Hypothalamus (tissue), 51 donors: ENCODE data around the gene ZNF586.
A peak's percentile ranks its signal among the peaks of the same experiment; 100 is the strongest.
"Not testable (repeated sequence)": the region's sequence is repeated elsewhere in the genome, so short reads cannot be mapped to it uniquely, and the experiment has no call there.

ENCODE experiments used
- DNase-seq, 51 donors: peaks; one replicate each; lab custom pipeline; 2025; lab: John Stamatoyannopoulos, UW

Gene ZNF586

DNA sequence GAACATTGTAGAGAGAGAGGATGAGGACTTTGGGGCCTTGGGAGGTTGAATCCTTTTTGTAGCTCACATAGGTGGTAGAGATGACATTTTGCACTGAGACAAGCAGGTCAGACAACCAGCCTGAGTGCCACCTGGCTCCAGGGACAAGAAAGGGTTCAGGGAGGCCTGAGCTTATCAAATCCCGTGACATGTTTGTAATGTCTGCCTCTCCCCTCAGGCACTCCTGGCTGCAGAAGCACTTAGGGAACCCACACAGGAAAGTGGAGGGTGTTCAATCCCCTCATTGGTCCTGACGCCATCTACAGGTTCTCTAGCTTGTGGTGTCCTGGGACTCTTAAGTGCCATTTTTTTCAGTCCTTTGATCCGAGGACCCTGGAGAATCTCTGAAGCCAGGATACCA is 51.6 kb downstream of the ZNF586 start:
- not testable (repeated sequence) for DNase-seq

DNA sequence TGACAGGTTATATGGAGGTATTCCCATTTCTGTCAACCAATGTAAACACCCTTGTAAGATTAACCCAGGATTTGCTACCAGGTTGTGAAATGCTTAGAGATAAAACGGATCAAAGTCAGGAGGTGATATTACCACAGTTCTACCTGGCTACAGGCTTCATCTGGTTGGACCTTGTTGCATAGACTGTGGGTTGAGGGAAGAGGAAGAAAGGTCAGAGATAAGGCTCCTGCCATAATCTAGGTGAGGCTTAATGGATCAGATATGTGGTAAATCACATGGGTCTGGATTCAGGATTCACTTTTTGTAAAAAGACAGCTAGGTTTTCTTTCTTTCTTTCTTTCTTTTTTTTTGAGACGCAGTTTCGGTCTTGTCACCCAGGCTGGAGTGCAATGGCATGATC is 52.0 kb downstream of the ZNF586 start:
- DNase-seq: not testable (repeated sequence)

DNA sequence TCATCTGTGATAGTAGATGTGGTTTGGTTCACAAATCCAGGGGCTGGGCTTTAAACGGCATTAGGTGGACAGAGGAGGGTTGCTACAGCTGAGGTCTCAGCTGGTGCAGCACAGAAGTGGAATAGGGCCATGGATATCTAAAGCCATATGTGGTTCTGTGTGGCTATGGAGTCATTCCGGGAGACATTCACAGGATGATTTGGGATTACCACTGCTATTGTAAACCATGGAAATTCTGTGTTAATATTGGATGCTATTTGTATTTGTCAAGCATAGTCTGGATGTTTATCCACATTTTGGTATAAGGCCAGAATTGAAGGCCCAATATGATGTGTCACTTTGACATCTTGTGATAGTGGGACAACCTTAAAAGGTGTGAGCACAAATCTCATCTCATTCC is 53.7 kb downstream of the ZNF586 start:
- not testable (repeated sequence) for DNase-seq

DNA sequence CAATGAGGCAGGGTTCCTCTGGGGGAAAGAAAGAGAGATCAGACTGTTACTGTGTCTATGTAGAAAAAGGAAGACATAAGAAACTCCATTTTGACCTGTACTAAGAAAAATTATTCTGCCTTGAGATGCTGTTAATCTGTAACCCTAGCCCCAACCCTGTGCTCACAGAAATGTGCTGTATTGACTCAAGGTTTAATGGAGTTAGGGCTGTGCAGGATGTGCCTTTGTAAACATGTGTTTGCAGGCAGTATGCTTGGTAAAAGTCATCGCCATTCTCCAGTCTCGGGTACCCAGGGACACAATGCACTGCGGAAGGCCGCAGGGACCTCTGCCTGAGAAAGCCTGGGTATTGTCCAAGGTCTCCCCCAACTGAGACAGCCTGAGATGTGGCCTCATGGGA is 54.1 kb downstream of the ZNF586 start:
- not testable (repeated sequence) for DNase-seq

DNA sequence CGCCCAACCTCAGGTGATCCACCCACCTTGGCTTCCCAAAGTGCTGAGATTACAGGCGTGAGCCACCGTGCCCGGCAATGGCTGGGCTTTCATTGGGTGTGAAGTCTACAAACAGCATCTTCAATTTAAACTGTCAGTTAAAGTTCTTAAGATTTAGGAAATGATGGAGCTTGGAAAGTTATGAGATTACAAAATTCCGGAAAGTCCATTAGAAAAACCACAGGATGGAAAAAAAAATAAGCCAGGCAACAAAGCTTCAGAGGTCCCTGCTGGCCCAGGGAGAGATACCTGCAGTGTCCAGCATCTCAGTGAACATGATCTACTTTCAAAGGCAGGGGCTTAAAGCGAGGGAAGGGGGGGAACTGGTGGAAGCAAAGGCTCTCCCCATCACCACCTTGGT is 56.0 kb downstream of the ZNF586 start:
- no peak for DNase-seq

DNA sequence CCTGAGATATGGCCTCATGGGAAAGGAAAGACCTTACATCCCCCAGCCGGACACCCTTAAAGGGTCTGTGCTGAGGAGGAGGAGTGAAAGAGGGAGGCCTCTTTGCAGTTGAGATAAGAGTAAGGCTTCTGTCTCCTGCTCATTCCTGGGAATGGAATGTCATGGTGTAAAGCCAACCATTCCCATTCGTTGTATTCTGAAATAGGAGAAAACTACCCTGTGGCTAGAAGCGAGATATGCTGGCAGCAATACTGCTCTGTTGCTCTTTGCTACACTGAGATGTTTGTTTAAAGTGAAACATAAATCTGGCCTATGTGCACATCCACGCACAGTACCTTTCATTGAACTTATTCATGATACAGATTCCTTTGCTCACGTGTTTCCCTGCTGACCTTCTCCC is 59.8 kb downstream of the ZNF586 start:
- no peak for DNase-seq

DNA sequence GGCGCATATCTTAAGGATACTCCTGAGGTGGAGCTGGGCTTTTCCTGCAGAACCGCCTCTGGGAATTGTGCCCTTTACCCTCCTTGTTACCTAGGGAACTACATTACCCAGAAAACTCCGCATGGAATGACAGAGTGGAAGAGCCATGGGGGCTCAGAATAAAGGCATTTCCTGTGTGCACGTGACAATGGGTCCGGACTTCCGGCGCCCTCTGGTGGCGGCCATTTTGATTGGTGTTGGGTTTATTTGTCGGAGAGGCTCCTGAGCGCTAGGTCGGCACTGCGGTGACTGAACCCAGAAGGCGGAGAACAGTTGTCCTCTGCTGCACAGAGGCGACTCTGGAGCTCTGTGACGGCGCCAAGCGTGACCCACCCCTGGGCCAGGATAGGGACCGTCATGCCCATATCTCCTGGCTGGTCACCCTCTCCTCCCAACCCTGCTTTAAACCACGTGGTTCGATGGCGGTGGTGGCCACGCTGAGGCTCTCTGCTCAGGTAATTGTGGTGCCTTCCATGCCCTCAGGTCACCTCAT is 60.7 kb downstream of the ZNF586 start, which contains the start of gene ZNF587B:
TSS of gene ZNF587B (plus strand) at position 229 of the 532 bp plus-strand sequence. CDS start at position 459, 230 bp downstream.
- peak in 46 of 51 donors; percentile 4 to 74 (median 48) for DNase-seq
